Ovary (tissue), 3 donors: Measurements from ENCODE around the gene POC1A.

Source experiments
- CTCF ChIP-seq, 3 donors: fragments of 450-650 bp in 2 of 3; fragments of 200-600 bp in 1 of 3; IDR thresholded peaks; one replicate each; pipeline versions ENCODE4 v1.5.1 to v1.8.0; 2016 to 2022; ENCODE audit warnings: antibody characterized with exemption in 3 of 3, mild to moderate bottlenecking in 1 of 3
- POLR2A ChIP-seq: fragments of 450-650 bp; IDR thresholded peaks from one replicate; pipeline ENCODE4 v1.6.1; 2017; ENCODE audit warnings: antibody characterized with exemption, mild to moderate bottlenecking, moderate library complexity
- donor health status: DM: no; HTN: no; CAD: no.

GRCh38 chr3:52069135-52069534 lies 85.1 kb downstream of the POC1A start:
- TF ChIP-seq CTCF (IDR thresholded peaks at IDR 0.05) (no peak), POLR2A (no peak)
